Measurements from ENCODE around the gene JAK1.
A peak's percentile ranks its signal among the peaks of the same experiment; 100 is the strongest.

JAK1 gene

DNA sequence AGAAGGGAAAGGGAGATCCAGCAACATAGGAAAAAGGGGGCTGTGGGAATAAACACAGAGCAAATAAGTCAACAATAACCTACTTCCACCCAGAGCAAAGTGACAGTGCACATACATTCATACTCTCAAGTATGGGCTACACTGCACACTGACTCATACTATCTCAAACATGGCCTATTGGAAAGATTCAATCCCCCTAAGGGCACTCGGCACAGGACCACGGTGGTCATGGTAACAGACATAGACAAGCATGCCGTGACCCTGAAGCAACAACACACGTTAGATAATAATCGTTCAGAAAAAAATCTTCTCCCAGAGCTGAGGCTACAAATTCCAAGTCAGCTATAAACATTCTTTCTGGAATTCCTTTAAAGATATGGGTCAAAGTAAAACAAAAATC, 16.8 kb upstream of the JAK1 start:
- peaks cover 5% of the 10 kb centered on the region for H3K4me1 Mint-ChIP-seq
- H3K4me3 Mint-ChIP-seq: no peak overlapping the region
- no peaks in the 10 kb centered on the region for H3K9me3 Mint-ChIP-seq
- H3K27ac Mint-ChIP-seq: peak overlapping the region in 1 of 3 experiments; percentile 8
- no peaks in the 10 kb centered on the region for H3K36me3 Mint-ChIP-seq (ENCODE audit: low read depth)
- H3K27me3 Mint-ChIP-seq (ENCODE audit: low read depth): no peaks in the 10 kb centered on the region
- TF ChIP-seq, protein P1, sequence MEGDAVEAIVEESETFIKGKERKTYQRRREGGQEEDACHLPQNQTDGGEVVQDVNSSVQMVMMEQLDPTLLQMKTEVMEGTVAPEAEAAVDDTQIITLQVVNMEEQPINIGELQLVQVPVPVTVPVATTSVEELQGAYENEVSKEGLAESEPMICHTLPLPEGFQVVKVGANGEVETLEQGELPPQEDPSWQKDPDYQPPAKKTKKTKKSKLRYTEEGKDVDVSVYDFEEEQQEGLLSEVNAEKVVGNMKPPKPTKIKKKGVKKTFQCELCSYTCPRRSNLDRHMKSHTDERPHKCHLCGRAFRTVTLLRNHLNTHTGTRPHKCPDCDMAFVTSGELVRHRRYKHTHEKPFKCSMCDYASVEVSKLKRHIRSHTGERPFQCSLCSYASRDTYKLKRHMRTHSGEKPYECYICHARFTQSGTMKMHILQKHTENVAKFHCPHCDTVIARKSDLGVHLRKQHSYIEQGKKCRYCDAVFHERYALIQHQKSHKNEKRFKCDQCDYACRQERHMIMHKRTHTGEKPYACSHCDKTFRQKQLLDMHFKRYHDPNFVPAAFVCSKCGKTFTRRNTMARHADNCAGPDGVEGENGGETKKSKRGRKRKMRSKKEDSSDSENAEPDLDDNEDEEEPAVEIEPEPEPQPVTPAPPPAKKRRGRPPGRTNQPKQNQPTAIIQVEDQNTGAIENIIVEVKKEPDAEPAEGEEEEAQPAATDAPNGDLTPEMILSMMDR (IDR thresholded peaks at IDR 0.05; ENCODE audit: unreplicated experiment in 3 of 3): no peak

- Mint-ChIP-seq H3K4me3 (no peak overlapping the region), H3K36me3 (ENCODE audit: low read depth) (no peaks in the 10 kb centered on the region), H3K27ac (peak overlapping the region; percentile 2 to 49 (median 40)), H3K9me3 (no peaks in the 10 kb centered on the region), H3K27me3 (ENCODE audit: low read depth) (no peaks in the 10 kb centered on the region), H3K4me1 (peaks cover 5% of the 10 kb centered on the region)
- TF ChIP-seq, protein P1 (IDR thresholded peaks at IDR 0.05; ENCODE audit: unreplicated experiment in 3 of 3): no peak
Measured at GRCh38 chr1:64981601-64982533, 15.5 kb upstream of the JAK1 start.

GRCh38 chr1:64980745-64981600, 14.6 kb upstream of the JAK1 start:
- Mint-ChIP-seq H3K4me1 (peaks cover 5% of the 10 kb centered on the region), H3K36me3 (ENCODE audit: low read depth) (no peaks in the 10 kb centered on the region), H3K4me3 (no peak overlapping the region), H3K27ac (no peak overlapping the region), H3K9me3 (no peaks in the 10 kb centered on the region), H3K27me3 (ENCODE audit: low read depth) (no peaks in the 10 kb centered on the region)
- TF ChIP-seq, protein P1 (IDR thresholded peaks at IDR 0.05; ENCODE audit: unreplicated experiment in 3 of 3): no peak

- peaks cover 5% of the 10 kb centered on the region for H3K4me1 Mint-ChIP-seq
- H3K4me3 Mint-ChIP-seq: no peak overlapping the region
- H3K36me3 Mint-ChIP-seq (ENCODE audit: low read depth): no peaks in the 10 kb centered on the region
- no peaks in the 10 kb centered on the region for H3K9me3 Mint-ChIP-seq
- no peak overlapping the region for H3K27ac Mint-ChIP-seq
- TF ChIP-seq, protein P1 (IDR thresholded peaks at IDR 0.05; ENCODE audit: unreplicated experiment in 3 of 3): no peak
- no peaks in the 10 kb centered on the region for H3K27me3 Mint-ChIP-seq (ENCODE audit: low read depth)
Measured at GRCh38 chr1:64979358-64979757, 13.0 kb upstream of the JAK1 start.

DNA sequence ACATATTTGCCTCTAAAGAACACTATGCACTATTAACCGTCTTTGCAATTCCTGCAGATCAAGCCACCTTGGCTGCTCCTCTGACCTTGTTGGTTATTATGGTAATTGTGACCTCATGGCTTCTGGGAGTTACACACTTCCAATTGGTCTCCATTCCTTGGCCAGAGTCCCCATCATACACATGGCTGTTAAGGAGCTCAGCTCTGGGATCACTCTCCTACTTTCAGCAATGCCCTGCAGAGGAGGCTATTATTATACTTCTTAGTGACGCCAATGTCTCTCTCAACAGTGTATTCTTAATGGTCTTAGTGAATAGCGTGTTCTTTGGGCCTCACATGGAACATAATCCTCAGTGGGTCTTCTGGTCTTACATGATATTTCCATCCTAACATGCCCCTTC, 10.0 kb upstream of the JAK1 start:
- TF ChIP-seq, protein P1 (IDR thresholded peaks at IDR 0.05; ENCODE audit: unreplicated experiment in 3 of 3): no peak
- H3K4me3 Mint-ChIP-seq: no peak overlapping the region
- no peak overlapping the region for H3K27ac Mint-ChIP-seq
- no peaks in the 10 kb centered on the region for H3K36me3 Mint-ChIP-seq (ENCODE audit: low read depth)
- H3K4me1 Mint-ChIP-seq: no peaks in the 10 kb centered on the region
- no peaks in the 10 kb centered on the region for H3K9me3 Mint-ChIP-seq
- H3K27me3 Mint-ChIP-seq (ENCODE audit: low read depth): no peaks in the 10 kb centered on the region
